NT2/D1 (cell line): ENCODE data around the gene SMG6.

Experiments used
- DNase-seq: peaks from one replicate; pipeline ENCODE4 v3.0.0-alpha.2; 2011; ENCODE audit warnings: low read depth, low spot score
- H3K27me3 ChIP-seq: 2 replicates; pipeline ENCODE4 v1.6.0; 2011; ENCODE audit warnings: mild to moderate bottlenecking; ENCODE audit not compliant: insufficient read length, insufficient read depth
- H3K36me3 ChIP-seq: 2 replicates; pipeline ENCODE4 v1.6.1; 2011; ENCODE audit warnings: mild to moderate bottlenecking, low read length, mixed read lengths; ENCODE audit not compliant: insufficient read depth, insufficient read length
- H3K4me1 ChIP-seq: 2 replicates; pipeline ENCODE4 v1.5.1; 2011; ENCODE audit not compliant: insufficient read depth, insufficient read length
- H3K4me3 ChIP-seq: 2 replicates; pipeline ENCODE4 v1.5.1; 2011; ENCODE audit warnings: low read depth; ENCODE audit not compliant: insufficient read length
- H3K9ac ChIP-seq: 2 replicates; pipeline ENCODE4 v1.6.0; 2011; ENCODE audit warnings: low read depth; ENCODE audit not compliant: insufficient read length
- H3K9me3 ChIP-seq: 2 replicates; pipeline ENCODE4 v1.5.1; 2011; ENCODE audit warnings: mild to moderate bottlenecking, low read length; ENCODE audit not compliant: insufficient read depth
- SUZ12 ChIP-seq: IDR thresholded peaks from 2 replicates; pipeline ENCODE4 v1.6.1; 2011; ENCODE audit not compliant: insufficient read length, insufficient read depth; ENCODE audit errors: extremely low read depth
- YY1 ChIP-seq: IDR thresholded peaks from 2 replicates; pipeline ENCODE4 v1.6.1; 2011; ENCODE audit not compliant: insufficient read length, insufficient read depth
- ZNF274 ChIP-seq: IDR thresholded peaks from 2 replicates; pipeline ENCODE4 v1.6.1; 2011; ENCODE audit warnings: mild to moderate bottlenecking, low read depth, low read length

SMG6 gene

DNA sequence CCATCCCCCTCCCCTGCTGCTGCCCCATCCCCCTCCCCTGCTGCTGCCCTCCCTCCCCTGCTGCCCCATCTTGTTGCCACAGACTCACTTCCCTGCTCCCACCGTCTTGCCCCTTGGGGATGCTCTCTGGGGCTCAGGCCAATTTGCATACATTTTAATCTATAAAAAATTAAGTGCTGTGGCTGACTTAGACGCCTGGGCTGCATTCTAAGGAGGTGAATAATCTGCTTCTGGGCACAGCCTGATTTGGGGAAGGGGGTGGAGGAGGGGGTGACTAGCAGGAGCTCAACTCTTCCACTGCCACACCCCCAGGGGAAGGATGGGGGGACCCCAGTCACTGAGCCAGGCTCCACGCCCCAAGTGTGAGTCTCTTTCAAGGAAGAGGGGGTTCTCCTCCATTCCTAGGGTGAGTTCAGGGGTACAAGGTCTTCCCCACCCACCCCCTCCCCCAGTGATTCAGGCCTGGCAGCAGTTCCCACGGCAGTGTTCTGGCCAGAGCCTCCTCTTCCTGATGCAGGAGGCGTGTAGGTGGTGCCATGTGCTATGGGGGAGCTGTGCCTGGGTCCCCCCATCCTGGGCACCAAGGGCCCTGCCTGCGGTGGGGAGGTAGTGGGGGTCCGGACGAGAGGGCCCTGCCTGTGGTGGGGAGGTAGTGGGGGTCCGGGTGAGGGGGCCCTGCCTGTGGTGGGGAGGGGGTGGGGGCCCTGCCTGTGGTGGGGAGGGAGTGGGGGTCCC, 268.6 kb downstream of the SMG6 start:
- no peak for DNase-seq
- H3K9me3 ChIP-seq: no peaks in the 10 kb centered on the region
- no peak for TF ChIP-seq YY1
- no peak for TF ChIP-seq ZNF274
- TF ChIP-seq SUZ12: no peak
- H3K9ac ChIP-seq: no peak overlapping the region
- H3K4me3 ChIP-seq: no peak overlapping the region
- H3K27me3 ChIP-seq: no peaks in the 10 kb centered on the region
- peaks cover 10% of the 10 kb centered on the region for H3K4me1 ChIP-seq
- H3K36me3 ChIP-seq: peaks cover 55% of the 10 kb centered on the region

DNA sequence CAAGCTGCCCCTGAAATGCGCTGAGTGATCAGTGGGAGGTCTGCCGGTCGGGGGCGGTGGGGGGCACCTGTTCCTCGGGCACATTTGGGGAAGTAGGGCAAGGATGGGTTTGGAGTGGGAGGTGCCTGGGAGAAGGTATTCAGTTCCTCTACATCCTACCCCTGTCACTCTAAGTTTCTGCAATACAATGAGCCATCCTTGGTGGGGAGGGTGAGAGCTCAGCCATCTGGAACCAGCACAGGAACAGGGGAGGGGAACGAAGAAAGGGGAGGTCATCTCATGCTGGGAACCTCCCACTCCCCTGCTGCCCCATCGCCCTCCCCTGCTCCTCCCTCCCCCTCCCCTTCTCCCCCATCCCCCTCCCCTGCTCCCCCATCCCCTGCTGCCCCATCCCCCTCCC, 269.4 kb downstream of the SMG6 start:
- DNase-seq: no peak

GRCh38 chr17:2033153-2033552, 270.4 kb downstream of the SMG6 start:
- peaks cover 43% of the 10 kb centered on the region for H3K36me3 ChIP-seq
- peaks cover 21% of the 10 kb centered on the region for H3K4me1 ChIP-seq
- TF ChIP-seq YY1 (no peak), SUZ12 (no peak), ZNF274 (no peak)
- H3K9ac ChIP-seq: peak overlapping the region; percentile 72
- no peak overlapping the region for H3K4me3 ChIP-seq
- H3K27me3 ChIP-seq: peaks cover 4% of the 10 kb centered on the region
- no peaks in the 10 kb centered on the region for H3K9me3 ChIP-seq
- DNase-seq: no peak

More for the DNA sequence above, 269.4 kb downstream of the SMG6 start:
- Histone ChIP-seq H3K4me1 (peaks cover 14% of the 10 kb centered on the region), H3K36me3 (peaks cover 50% of the 10 kb centered on the region), H3K9ac (no peak overlapping the region), H3K4me3 (no peak overlapping the region), H3K9me3 (no peaks in the 10 kb centered on the region), H3K27me3 (no peaks in the 10 kb centered on the region)
- no peak for TF ChIP-seq ZNF274
- TF ChIP-seq YY1: no peak
- TF ChIP-seq SUZ12: no peak

- Histone ChIP-seq H3K27me3 (peaks cover 27% of the 10 kb centered on the region), H3K36me3 (peaks cover 20% of the 10 kb centered on the region), H3K4me1 (peaks cover 19% of the 10 kb centered on the region), H3K4me3 (peak overlapping the region; percentile 99), H3K9ac (peak overlapping the region; percentile 96), H3K9me3 (no peaks in the 10 kb centered on the region)
- TF ChIP-seq ZNF274 (no peak), SUZ12 (no peak), YY1 (no peak)
- DNase-seq: no peak
Measured at GRCh38 chr17:2030779-2031163, 272.8 kb downstream of the SMG6 start.

DNA sequence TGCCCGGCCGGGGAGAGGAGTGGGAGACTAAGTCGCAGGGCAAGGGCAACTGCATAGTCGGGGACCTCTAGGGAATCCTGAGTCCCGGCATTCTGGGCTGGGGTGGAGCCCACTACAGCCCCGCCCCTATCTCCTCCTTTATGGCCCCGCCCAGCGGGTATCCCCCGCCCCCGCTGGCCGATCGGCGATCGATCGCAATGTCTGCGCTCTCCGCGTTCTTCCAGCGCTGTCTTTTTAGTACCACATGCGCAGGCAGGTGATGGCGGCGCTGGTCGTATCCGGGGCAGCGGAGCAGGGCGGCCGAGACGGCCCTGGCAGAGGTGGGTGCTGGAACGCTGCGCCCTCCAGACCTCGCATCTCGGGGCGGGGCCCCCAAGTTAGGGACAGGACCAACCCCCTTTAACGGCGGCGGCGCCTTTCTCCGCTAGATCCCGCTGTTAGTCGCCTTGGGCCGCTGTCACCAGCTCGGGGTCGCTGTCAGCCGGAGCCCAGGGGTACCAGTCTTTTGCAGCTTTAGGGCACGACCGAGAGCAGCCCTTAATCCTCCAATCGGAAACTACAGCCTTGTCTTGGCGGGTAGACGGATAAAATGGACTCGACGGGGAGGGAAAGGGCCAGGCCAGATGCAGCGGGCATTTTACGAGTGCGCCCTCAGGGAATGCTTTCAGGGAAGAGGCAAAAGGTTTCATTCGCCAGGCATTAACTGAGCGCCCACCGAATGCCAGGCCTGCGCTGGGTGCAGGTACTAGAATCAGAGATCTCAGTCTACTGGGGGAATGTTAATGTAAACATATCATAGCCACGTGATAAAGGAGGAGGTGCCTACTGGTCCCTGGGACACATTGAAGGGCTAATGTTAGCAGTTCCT, 273.4 kb downstream of the SMG6 start, which contains the start of gene DPH1:
DPH1 (plus strand) TSS at position 243 of the 868 bp plus-strand sequence; CDS start at position 260, 17 bp downstream.
- Histone ChIP-seq H3K27me3 (peaks cover 33% of the 10 kb centered on the region), H3K4me3 (peak within 1 kb of the TSS; percentile 99), H3K4me1 (peaks cover 15% of the 10 kb centered on the region), H3K9me3 (no peaks in the 10 kb centered on the region), H3K9ac (peak within 1 kb of the TSS; percentile 96), H3K36me3 (peaks cover 16% of the 10 kb centered on the region)
- DNase-seq: no peak
- TF ChIP-seq ZNF274: no peak
- TF ChIP-seq YY1: peak; percentile 75

DNA sequence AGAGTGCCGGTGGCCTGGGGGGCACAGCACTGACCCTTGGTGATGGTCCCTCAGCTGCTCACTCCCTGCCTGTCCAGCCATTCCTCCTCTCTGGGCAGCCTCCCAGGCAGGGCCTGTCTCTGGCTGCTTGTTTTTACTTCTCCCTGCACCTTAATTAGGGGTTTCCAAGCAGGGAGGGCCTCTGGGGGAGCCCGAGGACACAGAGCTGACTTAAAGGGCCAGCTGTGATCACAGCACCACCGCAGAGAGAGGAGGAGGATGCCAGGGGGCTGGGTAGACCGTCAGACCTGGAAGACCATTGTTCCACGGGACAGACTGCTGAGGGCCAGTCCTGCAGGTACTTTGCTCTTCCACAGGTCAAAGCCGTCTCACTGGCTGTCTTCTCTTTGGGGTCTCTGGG, 274.8 kb downstream of the SMG6 start:
- no peak for DNase-seq

GRCh38 chr17:2028234-2028614, 275.4 kb downstream of the SMG6 start:
- peaks cover 8% of the 10 kb centered on the region for H3K36me3 ChIP-seq
- no peak for TF ChIP-seq SUZ12
- TF ChIP-seq YY1: no peak
- no peak overlapping the region for H3K9ac ChIP-seq
- no peak overlapping the region for H3K4me3 ChIP-seq
- H3K27me3 ChIP-seq: peaks cover 49% of the 10 kb centered on the region
- no peak for DNase-seq
- H3K9me3 ChIP-seq: no peaks in the 10 kb centered on the region
- peaks cover 16% of the 10 kb centered on the region for H3K4me1 ChIP-seq

More for the DNA sequence above, 274.8 kb downstream of the SMG6 start:
- Histone ChIP-seq H3K9ac (no peak overlapping the region), H3K4me3 (no peak overlapping the region), H3K4me1 (peaks cover 14% of the 10 kb centered on the region), H3K9me3 (no peaks in the 10 kb centered on the region), H3K27me3 (peaks cover 47% of the 10 kb centered on the region), H3K36me3 (peaks cover 13% of the 10 kb centered on the region)
- TF ChIP-seq ZNF274 (no peak), YY1 (no peak), SUZ12 (no peak)
